Endometrial microvascular endothelial cells (primary cell): Measurements from ENCODE around the gene CDAN1. TPM values are rescaled to one million over a fixed set of nuclear protein-coding genes. Genes with fewer than 3 reads are reported as not detected.
"Not testable (repeated sequence)": the region's sequence is repeated elsewhere in the genome, so short reads cannot be mapped to it uniquely, and the experiment has no call there.

Experiments
- in situ Hi-C: cut with HindIII; loops from 2 replicates; pipeline ENCODE4 v1.10.0; 2017; ENCODE audit warnings: low sequenced_read_pairs, low pct_unique_long_range_greater_than_20kb; ENCODE audit errors: inconsistent ontology term
- total RNA-seq: library from RNA; depleted of rRNA; stranded (reverse); fragments of >200 nt; gene quantifications from one replicate; pipeline ENCODE4 v1.2.3, GENCODE V29; 2015; ENCODE audit errors: inconsistent ontology term

The CDAN1 gene
- total RNA-seq, 1 donor from 2014 or later, result 16.6 TPM

GRCh38 chr15:42686281-42686680, 50.6 kb downstream of the CDAN1 start:
- in situ Hi-C loops, result no loop called here

- in situ Hi-C loops, result no loop called here
Observed at GRCh38 chr15:42681119-42681518, 55.8 kb downstream of the CDAN1 start.

- in situ Hi-C loops, result not testable (repeated sequence)
Observed at GRCh38 chr15:42680142-42680482, 56.8 kb downstream of the CDAN1 start.

- in situ Hi-C loops, result no loop called here
Observed at GRCh38 chr15:42679285-42680141, 57.4 kb downstream of the CDAN1 start.

- in situ Hi-C loops, result no loop called here
Observed at GRCh38 chr15:42675021-42675420, 61.9 kb downstream of the CDAN1 start.

GRCh38 chr15:42674472-42674871, 62.5 kb downstream of the CDAN1 start:
- in situ Hi-C loops, result no loop called here

Other genes starting within 250 kb of the CDAN1 start
- gene ZNF106, start 246.0 kb downstream of the CDAN1 start, total RNA-seq, result 43.7 TPM
- 147 TPM for gene SNAP23, start 241.5 kb downstream of the CDAN1 start, total RNA-seq
- gene LRRC57, start 188.3 kb downstream of the CDAN1 start, total RNA-seq, result 22.3 TPM
- gene HAUS2, start 188.3 kb downstream of the CDAN1 start, total RNA-seq, result 54.8 TPM
- gene STARD9, start 161.5 kb downstream of the CDAN1 start, total RNA-seq, result 3.2 TPM
- gene TTBK2, start 183.7 kb upstream of the CDAN1 start, total RNA-seq, result 5.3 TPM